Small intestine (tissue), 7 donors: ENCODE results near the gene DPYSL5. TPM values are rescaled to one million over a fixed set of nuclear protein-coding genes. Genes with fewer than 3 reads are reported as not detected.

Source experiments
- DNase-seq, 2 donors: peaks; one replicate each; pipeline versions ENCODE4 v3.0.0 to v3.0.0-alpha.2; 2013
- FAIRE-seq: peaks from 2 replicates; lab custom pipeline; 2012; peaks lifted over from hg19 to GRCh38; lab: Jason Lieb, UNC
- H3K27ac ChIP-seq, 3 donors: one replicate each; pipeline ENCODE4 v1.5.1; 2013; ENCODE audit warnings: low read length in 2 of 3, mild to moderate bottlenecking in 2 of 3, control low read depth in 1 of 3, inconsistent platforms in 1 of 3, low read depth in 1 of 3, moderate library complexity in 1 of 3
- H3K27me3 ChIP-seq, 3 donors: one replicate each; pipeline ENCODE4 v1.6.1; 2013; ENCODE audit warnings: low read length in 3 of 3, inconsistent platforms in 1 of 3; ENCODE audit not compliant: control insufficient read depth in 3 of 3, insufficient read depth in 3 of 3
- H3K36me3 ChIP-seq, 3 donors: one replicate each; pipeline ENCODE4 v1.6.1; 2013; ENCODE audit warnings: low read length in 3 of 3, inconsistent platforms in 1 of 3, low read depth in 1 of 3, mild to moderate bottlenecking in 1 of 3, moderate library complexity in 1 of 3; ENCODE audit not compliant: control insufficient read depth in 3 of 3, insufficient read depth in 2 of 3
- H3K4me1 ChIP-seq, 3 donors: one replicate each; pipeline ENCODE4 v1.6.1; 2013; ENCODE audit warnings: low read length in 2 of 3, inconsistent platforms in 1 of 3, low read depth in 1 of 3, mild to moderate bottlenecking in 1 of 3, moderate library complexity in 1 of 3; ENCODE audit not compliant: control insufficient read depth in 3 of 3, insufficient read depth in 2 of 3
- H3K4me3 ChIP-seq, 3 donors: one replicate each; pipeline ENCODE4 v1.5.1; 2013; ENCODE audit warnings: low read length in 3 of 3, control low read depth in 1 of 3, inconsistent platforms in 1 of 3, low read depth in 1 of 3, mild to moderate bottlenecking in 1 of 3, moderate library complexity in 1 of 3
- H3K9me3 ChIP-seq, 2 donors: one replicate each; pipeline ENCODE4 v1.6.1; 2013; ENCODE audit warnings: low read depth in 1 of 2, low read length in 1 of 2; ENCODE audit not compliant: control insufficient read depth in 2 of 2, insufficient read depth in 1 of 2
- WGBS, 3 donors: extraction: QIAGEN DNeasy Blood & Tissue Kit; methylation state at CpG; one replicate each; pipeline ENCODE4 v1.1.7; 2013; 5-methylcytosine and 5-hydroxymethylcytosine counted together
- polyA plus RNA-seq, 4 donors: library from polyadenylated mRNA; stranded (reverse) in 3 of 4; unstranded in 1 of 4; fragments of 200-250 nt in 3 of 4; fragments of 120-200 nt in 1 of 4; gene quantifications; one replicate each; pipeline versions ENCODE4 v1.2.1 to v1.2.3, GENCODE V29; 2013
- donor health status: healthy with polysubstance abuse.
- donor health status: control.
- donor health status: control.
- donor health status: Bipolar disorder and iron deficiency.
- donor health status: healthy.

DPYSL5 gene
- polyA plus RNA-seq, 4 donors = 0.27 to 1.2 (median 0.50) TPM; not detected in 1

DNA sequence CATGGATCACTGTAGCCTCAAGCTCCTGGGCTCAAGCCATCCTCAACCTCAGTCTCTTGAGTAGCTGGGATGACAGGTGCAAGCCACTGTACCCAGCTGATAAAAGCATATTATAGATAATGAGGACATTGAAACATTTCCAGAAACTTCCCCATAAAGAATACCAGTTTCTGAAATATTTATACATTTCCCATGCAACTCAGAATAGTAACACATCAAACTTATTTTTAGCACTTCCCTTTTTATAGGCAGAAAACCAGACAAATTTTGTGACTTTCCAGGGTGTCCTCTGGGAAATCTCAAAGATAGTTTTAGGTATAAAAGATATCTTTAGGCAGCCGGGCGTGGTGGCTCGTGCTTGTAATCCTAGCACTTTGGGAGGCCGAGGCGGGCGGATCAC, 25.1 kb upstream of the DPYSL5 start:
- Histone ChIP-seq H3K9me3 (no peaks in the 10 kb centered on the region), H3K27me3 (peaks cover 0 to 6% (median 0%) of the 10 kb centered on the region in 3 donors), H3K4me1 (no peaks in the 10 kb centered on the region), H3K4me3 (no peak overlapping the region), H3K27ac (no peak overlapping the region), H3K36me3 (no peaks in the 10 kb centered on the region)
- no peak for DNase-seq
- no peak for FAIRE-seq
- whole genome bisulfite sequencing, 3 donors = 70 to 84% (median 79%) methylated on average over 6 of the region's 6 CpGs

DNA sequence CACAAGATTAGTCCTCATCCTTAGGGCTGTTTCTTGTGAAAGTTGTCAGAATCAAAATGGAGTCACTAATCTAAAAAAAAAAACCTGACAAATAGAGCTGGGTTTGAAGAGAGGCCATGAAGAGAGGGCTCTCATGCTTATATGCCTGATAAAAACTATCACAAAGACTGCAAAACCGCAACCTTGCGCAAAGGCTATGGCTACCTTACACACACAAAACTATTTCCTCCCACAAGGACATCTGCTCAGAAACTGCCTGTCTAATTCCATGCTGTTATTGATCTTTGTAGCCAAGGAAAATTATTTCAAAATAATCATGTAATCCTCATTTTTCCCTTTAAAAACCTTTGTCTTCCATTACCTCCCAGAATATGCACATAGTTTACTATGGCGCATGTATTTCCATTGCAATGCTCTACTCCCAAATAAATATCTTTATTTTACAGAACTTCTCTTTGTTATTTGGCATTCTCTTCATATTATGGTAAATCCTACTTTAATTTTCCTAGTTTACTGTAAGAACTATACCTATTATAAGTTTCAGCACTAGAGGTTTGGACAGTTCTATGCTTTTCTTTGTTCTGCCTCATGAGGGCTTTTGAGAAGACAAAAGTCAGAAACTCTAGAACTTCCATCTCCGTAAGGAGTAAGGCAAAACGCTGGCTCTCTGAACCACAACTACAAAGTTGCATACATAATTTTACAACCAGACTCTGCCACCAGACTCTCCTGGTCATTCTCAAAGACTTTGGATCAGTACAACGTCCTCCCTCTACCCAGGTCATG, 9.6 kb upstream of the DPYSL5 start:
- DNase-seq (peak in 1 of 2 donors; percentile 26), FAIRE-seq (no peak)
- no peaks in the 10 kb centered on the region for H3K9me3 ChIP-seq
- no peaks in the 10 kb centered on the region for H3K4me1 ChIP-seq
- no peak overlapping the region for H3K4me3 ChIP-seq
- 47 to 64% (median 57%) methylated on average over 6 of the region's 6 CpGs for WGBS, 3 donors
- H3K27ac ChIP-seq = no peak overlapping the region
- peaks cover 0 to 12% (median 5%) of the 10 kb centered on the region in 3 donors for H3K27me3 ChIP-seq
- no peaks in the 10 kb centered on the region for H3K36me3 ChIP-seq

DNA sequence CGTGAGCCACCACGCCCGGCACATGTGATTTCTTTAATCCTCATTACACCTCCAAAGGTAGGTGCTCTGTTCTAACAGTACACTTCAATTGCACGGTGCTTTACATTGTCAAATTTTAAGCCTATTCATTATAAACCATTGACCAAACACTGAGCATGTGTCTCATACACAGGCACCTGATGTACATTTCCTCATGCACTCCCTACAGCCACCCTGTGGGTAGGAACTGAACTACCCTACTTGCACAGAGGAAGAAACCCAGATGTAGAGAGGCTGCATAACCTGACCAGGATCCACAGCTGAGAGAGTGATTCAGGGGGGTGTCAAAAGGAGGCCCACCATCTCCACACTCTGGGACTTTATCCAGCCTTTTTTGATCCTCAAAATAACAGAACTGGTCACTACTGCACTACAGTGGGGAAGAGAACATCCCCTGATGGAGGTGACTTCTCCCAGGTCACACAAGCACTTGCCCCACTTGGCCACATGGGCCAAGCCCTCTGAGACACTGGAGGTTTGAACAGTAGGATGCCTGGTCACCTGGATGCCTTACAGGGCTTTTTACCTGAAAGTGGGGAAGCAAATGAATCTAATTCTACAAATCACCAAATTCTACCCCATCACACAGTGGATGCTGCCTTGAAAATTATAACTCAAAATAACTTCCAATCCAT, 6.9 kb upstream of the DPYSL5 start:
- Histone ChIP-seq H3K27me3 (peaks cover 2 to 23% (median 13%) of the 10 kb centered on the region in 3 donors), H3K9me3 (no peaks in the 10 kb centered on the region), H3K36me3 (no peaks in the 10 kb centered on the region), H3K4me3 (no peak overlapping the region), H3K4me1 (no peaks in the 10 kb centered on the region), H3K27ac (no peak overlapping the region)
- no peak for DNase-seq
- WGBS, 3 donors = 43 to 81% (median 68%) methylated on average over 4 of the region's 4 CpGs
- FAIRE-seq = no peak

DNA sequence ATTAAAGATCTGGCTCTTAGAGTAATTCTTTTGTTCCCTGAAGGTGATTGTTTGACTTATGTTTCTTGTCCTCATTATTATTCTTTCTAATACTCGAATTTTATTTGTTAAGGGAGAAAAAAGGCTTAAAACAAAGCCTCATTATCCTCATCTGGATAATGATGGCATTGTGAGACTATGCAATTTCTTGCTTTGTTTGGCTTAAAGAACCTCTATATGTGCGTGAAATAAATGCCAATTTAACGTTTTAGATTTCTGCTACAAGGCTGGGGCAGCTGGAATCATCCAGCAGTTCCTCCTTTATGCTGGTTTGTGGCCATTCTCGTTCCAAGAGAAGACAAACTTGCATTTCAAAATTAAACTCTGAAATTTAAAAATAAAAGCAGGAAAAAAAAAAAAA, 4.9 kb upstream of the DPYSL5 start:
- Histone ChIP-seq H3K36me3 (no peaks in the 10 kb centered on the region), H3K4me3 (no peak overlapping the region), H3K4me1 (peaks cover 0 to 3% (median 0%) of the 10 kb centered on the region in 3 donors), H3K9me3 (no peaks in the 10 kb centered on the region), H3K27ac (no peak overlapping the region), H3K27me3 (peaks cover 11 to 38% (median 24%) of the 10 kb centered on the region in 3 donors)
- no peak for FAIRE-seq
- WGBS, 3 donors = 42 to 50% (median 42%) methylated on average over 4 of the region's 4 CpGs
- DNase-seq = no peak

GRCh38 chr2:26845021-26845420, 2.9 kb upstream of the DPYSL5 start:
- 55 to 67% (median 64%) methylated on average over 8 of the region's 8 CpGs for WGBS, 3 donors
- no peak for FAIRE-seq
- H3K4me1 ChIP-seq = peaks cover 0 to 7% (median 0%) of the 10 kb centered on the region in 3 donors
- H3K4me3 ChIP-seq = no peak overlapping the region
- no peak for DNase-seq
- H3K27ac ChIP-seq = no peak overlapping the region
- no peaks in the 10 kb centered on the region for H3K36me3 ChIP-seq
- no peaks in the 10 kb centered on the region for H3K9me3 ChIP-seq
- peaks cover 18 to 51% (median 44%) of the 10 kb centered on the region in 3 donors for H3K27me3 ChIP-seq

DNA sequence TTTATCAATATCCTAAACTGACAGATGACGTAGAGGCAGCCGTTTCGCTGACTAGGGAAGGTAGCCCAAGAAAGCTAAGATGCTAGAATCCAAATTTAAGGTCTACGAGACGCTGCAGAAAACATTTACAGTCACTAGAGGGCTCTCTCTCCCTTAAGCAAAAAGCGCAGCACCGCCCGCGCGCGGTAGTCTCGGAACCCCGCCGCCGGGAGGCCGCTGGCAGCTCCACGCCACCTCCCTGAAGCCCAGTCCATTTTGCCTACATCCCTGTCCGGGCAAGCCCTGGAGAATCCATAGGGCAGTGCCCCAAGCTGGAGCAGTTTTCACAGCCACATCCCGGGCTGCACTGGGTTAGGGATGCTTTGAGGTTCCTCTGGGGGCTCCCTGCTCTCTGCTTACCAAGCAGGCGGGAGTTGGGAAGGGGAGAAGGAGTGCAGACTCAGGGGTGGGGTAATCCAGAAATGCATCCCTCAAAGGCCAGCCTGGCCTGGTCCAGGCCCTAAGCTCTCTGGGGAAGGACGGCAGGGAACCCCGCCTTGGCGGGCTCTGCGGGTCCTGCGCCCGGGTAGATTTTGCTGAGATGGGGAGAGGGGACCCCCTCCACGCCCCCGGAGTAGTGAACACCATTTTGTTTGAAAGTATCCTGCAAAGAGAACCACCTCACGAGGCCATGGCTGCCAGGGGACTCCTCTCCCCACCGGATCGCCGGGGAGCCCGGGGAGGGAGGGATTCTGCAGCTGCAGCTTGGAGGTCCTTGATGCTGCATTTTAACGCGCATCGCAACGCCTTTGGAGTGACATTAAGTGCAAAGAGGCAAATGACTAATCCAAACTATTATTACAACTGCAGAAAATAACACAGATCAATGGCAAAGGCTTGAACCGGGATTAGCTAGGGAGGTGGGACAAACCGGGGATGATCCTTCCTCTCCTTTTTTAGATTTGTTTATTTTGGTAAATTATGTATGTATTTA, 1.3 kb upstream of the DPYSL5 start:
- 5 to 8% (median 5%) methylated on average over 38 to 39 of the region's 39 CpGs for WGBS, 3 donors
- H3K9me3 ChIP-seq = no peaks in the 10 kb centered on the region
- H3K4me1 ChIP-seq = peaks cover 0 to 7% (median 0%) of the 10 kb centered on the region in 3 donors
- no peak overlapping the region for H3K27ac ChIP-seq
- H3K36me3 ChIP-seq = no peaks in the 10 kb centered on the region
- no peak overlapping the region for H3K4me3 ChIP-seq
- FAIRE-seq (no peak), DNase-seq (peak; percentile 59 to 74)
- H3K27me3 ChIP-seq = peaks cover 18 to 61% (median 49%) of the 10 kb centered on the region in 3 donors

DNA sequence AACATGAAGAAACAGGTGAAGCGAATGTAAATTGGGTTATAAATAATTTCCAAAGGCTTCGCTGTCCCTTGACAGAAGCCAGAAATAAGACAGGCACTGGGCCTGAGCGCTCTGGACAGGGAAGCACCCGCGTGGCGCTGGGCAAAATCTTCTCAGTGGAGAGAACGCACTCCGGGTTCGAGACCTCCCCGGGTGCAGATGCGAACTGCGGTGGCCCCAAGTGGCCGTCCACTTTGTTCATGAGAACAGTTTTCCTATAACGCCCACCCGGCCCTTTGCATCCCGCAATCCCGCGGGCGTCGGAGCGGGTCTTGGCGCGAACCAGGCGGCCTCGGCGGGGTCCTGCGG, 651 bp upstream of the DPYSL5 start:
- peaks cover 0 to 7% (median 0%) of the 10 kb centered on the region in 3 donors for H3K4me1 ChIP-seq
- H3K27ac ChIP-seq = no peak overlapping the region
- FAIRE-seq (no peak), DNase-seq (no peak)
- H3K36me3 ChIP-seq = no peaks in the 10 kb centered on the region
- no peaks in the 10 kb centered on the region for H3K9me3 ChIP-seq
- peak overlapping the region in 1 of 3 donors; percentile 39 for H3K4me3 ChIP-seq
- WGBS, 3 donors = 4 to 10% (median 6%) methylated on average over 27 of the region's 27 CpGs
- H3K27me3 ChIP-seq = peaks cover 18 to 63% (median 49%) of the 10 kb centered on the region in 3 donors
